Measurements from ENCODE around the gene ZNF433.
A peak's percentile ranks its signal among the peaks of the same experiment; 100 is the strongest.

Gene ZNF433

DNA sequence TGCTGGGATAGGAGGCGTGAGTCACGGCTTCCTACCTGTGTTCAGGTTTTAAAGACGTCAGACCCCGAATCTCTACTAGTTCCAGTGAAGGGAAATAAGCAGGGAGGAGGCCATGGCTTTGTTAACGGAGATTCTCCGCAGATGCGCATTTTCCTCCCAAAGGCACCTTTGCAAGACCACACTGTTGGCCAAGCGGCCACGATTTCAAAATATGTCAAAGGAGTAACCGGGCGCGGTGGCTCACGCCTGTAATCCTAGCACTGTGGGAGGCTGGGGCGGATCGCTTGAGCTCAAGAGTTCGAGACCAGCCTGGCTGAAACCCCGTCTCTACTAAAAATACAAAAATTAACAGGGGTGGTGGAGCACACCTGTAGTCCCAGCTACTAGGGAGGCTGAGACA lies 48.7 kb downstream of the ZNF433 start:
- TF ChIP-seq, protein P1, sequence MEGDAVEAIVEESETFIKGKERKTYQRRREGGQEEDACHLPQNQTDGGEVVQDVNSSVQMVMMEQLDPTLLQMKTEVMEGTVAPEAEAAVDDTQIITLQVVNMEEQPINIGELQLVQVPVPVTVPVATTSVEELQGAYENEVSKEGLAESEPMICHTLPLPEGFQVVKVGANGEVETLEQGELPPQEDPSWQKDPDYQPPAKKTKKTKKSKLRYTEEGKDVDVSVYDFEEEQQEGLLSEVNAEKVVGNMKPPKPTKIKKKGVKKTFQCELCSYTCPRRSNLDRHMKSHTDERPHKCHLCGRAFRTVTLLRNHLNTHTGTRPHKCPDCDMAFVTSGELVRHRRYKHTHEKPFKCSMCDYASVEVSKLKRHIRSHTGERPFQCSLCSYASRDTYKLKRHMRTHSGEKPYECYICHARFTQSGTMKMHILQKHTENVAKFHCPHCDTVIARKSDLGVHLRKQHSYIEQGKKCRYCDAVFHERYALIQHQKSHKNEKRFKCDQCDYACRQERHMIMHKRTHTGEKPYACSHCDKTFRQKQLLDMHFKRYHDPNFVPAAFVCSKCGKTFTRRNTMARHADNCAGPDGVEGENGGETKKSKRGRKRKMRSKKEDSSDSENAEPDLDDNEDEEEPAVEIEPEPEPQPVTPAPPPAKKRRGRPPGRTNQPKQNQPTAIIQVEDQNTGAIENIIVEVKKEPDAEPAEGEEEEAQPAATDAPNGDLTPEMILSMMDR (IDR thresholded peaks at IDR 0.05; ENCODE audit: insufficient read depth, missing control alignments), result no peak
- DNase-seq (ENCODE audit: insufficient read length, low spot score) (no peak), FAIRE-seq (no peak)

- TF ChIP-seq, protein P1 (IDR thresholded peaks at IDR 0.05; ENCODE audit: insufficient read depth, missing control alignments), result peak; percentile 17
- FAIRE-seq, result no peak
- no peak for DNase-seq (ENCODE audit: insufficient read length, low spot score)
These were observed 50.5 kb downstream of the ZNF433 start for GRCh38 chr19:11984986-11985385.

GRCh38 chr19:11982526-11982925 lies 53.0 kb downstream of the ZNF433 start:
- TF ChIP-seq, protein P1 (IDR thresholded peaks at IDR 0.05; ENCODE audit: insufficient read depth, missing control alignments), result no peak
- FAIRE-seq, result no peak
- no peak for DNase-seq (ENCODE audit: insufficient read length, low spot score)

- FAIRE-seq (no peak), DNase-seq (ENCODE audit: insufficient read length, low spot score) (no peak)
- TF ChIP-seq, protein P1 (IDR thresholded peaks at IDR 0.05; ENCODE audit: insufficient read depth, missing control alignments), result no peak
These were observed 56.0 kb downstream of the ZNF433 start for GRCh38 chr19:11979527-11979926.

DNA sequence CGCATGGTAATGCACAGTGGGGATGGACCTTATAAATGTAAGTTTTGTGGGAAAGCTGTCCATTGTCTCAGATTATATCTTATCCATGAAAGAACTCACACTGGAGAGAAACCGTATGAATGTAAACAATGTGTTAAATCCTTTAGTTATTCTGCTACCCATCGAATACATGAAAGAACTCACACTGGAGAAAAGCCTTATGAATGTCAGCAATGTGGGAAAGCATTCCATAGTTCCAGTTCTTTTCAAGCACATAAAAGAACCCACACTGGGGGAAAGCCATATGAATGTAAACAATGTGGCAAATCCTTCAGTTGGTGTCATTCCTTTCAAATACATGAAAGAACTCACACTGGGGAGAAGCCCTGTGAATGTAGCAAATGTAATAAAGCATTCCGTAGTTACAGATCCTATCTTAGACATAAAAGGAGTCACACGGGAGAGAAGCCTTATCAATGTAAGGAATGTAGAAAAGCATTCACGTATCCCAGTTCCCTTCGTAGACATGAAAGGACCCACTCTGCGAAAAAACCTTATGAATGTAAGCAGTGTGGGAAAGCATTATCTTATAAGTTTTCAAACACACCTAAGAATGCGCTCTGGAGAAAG lies 56.9 kb downstream of the ZNF433 start:
- TF ChIP-seq, protein P1 (IDR thresholded peaks at IDR 0.05; ENCODE audit: insufficient read depth, missing control alignments), result no peak
- DNase-seq (ENCODE audit: insufficient read length, low spot score), result no peak
- FAIRE-seq, result no peak

GRCh38 chr19:11973019-11973810 lies 62.3 kb downstream of the ZNF433 start:
- FAIRE-seq (no peak), DNase-seq (ENCODE audit: insufficient read length, low spot score) (no peak)
- TF ChIP-seq, protein P1 (IDR thresholded peaks at IDR 0.05; ENCODE audit: insufficient read depth, missing control alignments), result no peak

DNA sequence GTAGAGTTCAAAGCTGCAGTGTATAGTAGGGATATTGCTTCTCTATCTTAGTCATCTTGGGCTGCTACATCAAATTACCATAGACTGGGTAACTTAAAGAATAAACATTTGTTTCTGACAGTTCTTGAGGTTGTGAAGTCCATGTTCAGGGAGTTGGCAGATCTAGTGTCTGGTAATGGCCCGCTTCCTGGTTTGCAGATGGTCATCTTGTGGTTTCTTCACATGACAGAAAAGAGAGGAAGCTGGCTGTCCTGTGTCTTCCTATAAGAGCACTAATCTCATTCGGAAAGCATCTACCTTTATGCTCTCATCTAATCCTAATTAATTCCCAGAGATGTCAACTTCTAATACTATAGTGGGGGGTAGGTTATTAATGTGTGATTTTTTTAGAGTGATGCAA lies 64.4 kb downstream of the ZNF433 start:
- no peak for DNase-seq (ENCODE audit: insufficient read length, low spot score)
- no peak for FAIRE-seq
- TF ChIP-seq, protein P1 (IDR thresholded peaks at IDR 0.05; ENCODE audit: insufficient read depth, missing control alignments), result no peak

All from D721Med (cell line).